GM21717 (cell line): ENCODE data around the gene TCFL5.

Experiments used
- ATAC-seq: cut with Tn5 transposase; IDR thresholded peaks from one replicate; pipeline ENCODE4 v1.9.1; 2021; ENCODE audit warnings: mild to moderate bottlenecking, moderate library complexity; ENCODE audit not compliant: unreplicated experiment

The TCFL5 gene

DNA sequence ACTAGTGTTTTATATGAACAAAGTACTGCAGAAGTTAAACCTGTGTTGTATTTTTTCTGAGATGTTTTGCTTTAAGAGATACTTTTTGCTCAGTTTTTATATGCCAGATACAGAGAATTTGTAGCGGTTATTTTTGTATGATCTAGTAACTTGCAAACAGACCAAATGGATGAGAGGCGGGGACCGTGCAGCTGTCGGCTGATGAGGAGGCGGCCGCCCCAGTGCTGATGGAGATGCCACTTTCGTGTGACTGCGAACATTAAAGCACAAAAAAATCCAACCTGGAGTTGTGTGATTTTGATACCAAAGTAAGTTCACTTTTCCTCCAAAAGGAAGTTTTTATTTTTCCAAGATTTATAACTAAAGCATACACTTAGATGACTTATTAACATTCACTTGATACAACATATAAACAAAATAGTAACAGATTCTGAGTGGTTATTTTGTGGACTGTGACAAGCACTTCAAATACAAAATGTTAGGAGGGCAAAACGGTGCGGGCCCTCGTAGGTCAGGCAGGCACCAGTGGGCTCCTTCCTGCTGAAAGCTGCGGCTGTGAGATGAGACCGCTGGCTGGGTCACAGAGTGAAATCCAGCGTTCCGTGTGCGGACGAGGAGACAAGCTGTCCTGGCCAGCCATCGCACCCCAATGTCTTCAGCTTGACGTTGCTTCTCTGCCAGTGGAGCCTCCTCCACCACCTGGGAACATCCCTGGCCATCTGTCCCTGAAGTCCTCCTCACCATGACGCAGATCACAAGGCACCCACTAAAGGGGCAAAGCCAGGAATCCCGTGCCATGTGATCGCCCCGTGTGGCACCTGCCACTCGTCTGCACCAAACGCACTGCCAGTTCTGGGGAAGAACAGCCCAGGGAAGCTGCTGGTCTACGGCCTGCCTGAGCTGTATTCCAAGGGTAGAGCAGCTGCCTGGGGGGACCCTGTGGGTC, 61.0 kb downstream of the TCFL5 start:
- no peak for ATAC-seq

DNA sequence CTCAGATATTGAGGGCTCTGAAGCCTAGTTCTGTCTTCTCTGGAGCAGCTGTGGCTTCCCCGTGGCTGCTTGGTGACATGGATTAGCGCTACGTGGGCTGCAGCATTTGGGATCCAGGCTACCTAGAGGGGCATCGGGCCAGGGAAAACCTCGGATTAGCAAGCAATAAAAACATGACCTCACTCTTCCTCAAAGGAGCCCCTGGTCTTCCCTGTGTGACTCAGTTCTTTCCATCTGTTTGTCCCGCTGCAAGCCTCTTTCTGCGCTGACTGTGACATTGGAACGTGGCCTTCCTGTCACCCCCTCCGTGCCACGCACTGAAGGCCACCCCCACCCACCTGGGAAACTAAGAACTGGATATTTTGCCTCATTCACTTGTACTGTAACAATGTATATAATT, 61.7 kb downstream of the TCFL5 start:
- ATAC-seq, result no peak

DNA sequence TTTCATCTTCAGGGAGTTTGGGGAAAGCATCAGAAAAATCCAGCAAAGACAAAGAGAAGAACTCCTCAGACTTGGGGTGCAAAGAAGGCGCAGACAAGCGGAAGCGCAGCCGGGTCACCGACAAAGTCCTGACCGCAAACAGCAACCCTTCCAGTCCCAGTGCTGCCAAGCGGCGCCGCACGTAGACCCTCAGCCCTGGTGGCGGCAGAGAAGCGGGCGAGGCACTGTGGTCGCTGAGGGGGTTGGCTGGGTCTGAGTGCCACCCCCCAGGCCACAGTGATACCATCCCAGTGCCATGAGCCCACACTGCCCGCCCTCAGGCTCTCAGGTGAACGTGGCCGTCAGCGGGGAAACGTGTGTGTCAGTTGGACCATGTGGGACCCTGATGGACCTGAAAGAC, 62.2 kb downstream of the TCFL5 start:
- no peak for ATAC-seq

- no peak for ATAC-seq
Observed at GRCh38 chr20:62799036-62799435, 62.6 kb downstream of the TCFL5 start.

- ATAC-seq, result no peak
Observed at GRCh38 chr20:62797671-62798532, 63.7 kb downstream of the TCFL5 start.

DNA sequence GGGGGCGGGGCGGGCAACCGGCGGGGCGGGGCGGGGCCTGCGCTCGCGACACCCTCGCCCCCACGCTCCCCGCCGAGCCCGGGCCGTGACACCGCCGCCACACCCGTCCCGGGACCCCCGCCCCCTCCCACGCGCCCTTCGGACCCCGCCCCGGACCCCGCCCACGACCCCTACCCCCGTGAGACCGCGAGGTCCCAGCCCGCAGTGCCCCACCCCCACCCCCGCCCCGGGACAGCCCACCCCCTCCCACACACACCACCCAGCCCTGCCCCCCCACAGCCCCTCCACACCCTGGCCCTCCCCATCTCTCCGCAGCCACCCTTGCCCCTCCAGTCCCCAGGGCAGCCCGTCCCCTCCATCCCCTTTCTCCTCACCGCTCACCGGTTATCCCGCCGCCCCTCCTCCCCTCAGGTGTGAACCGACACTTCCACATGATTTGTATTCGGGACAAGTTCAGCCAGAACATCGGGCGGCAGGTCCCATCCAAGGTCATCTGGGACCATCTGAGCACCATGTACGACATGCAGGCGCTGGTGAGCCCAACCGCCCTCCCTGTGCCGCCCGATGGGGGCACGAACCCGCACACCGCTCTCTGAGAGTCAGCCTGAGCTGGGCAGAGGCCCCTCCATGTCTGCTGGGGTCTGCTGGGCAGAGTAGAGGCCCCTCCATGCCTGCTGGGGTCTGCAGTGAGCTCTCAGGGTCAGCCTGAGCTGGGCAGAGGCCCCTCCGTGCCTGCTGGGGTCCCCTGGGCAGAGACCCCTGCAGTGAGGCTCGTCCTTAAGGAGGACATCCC, 64.7 kb downstream of the TCFL5 start:
- no peak for ATAC-seq

- no peak for ATAC-seq
Observed at GRCh38 chr20:62795023-62795761, 66.4 kb downstream of the TCFL5 start.

DNA sequence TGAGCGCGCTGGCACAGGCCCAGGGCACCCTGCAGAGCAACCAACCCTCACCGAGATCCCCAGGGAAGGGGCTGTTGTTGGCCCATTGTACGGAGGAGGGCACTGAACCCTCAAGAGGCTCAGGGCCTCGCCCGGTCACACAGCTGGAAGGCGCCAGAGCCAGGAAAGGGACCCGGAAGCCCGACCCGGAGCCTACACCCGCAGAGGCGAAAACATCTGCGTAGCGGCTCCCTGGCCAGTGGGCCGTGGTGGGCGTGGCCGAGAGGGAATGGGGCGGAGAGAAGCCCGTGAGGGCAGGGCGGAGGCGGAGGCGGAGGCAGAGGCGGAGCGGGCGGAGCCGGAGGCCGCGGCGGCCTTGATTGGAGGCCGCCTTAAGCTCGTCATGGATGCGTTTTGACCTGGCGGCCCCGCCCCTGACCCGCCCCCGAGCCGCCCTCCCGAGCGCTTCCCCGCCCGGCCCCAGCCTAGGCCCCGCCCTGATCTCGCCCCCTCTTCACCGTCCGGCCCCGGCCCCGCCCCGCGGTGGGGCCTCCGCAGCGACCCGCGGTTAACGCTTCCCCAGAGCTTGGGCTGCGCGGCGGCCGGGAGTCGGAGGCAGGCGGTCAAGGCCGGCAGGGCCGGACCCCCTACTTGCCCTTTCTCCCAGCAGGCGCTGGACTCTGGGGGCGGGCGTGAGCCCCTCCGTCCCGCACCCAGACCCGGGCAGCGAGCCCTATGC, 67.5 kb downstream of the TCFL5 start:
- ATAC-seq, result peak; percentile 49

DNA sequence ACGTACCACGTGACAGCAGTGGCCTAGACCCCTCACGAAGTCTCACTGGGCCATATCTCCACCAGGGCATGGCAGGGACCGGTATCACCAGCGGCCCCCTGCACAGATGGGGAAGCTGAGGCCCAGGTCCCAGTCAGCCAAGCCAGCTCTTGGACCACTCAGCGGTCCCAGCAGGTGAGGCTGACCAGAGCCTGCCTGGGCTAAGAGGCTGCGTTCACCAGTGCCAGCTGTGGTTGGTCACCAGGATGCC, 67.9 kb downstream of the TCFL5 start:
- peak; percentile 2 for ATAC-seq

GRCh38 chr20:62792940-62793756, 68.5 kb downstream of the TCFL5 start:
- ATAC-seq, result no peak

GRCh38 chr20:62792182-62792939, 69.3 kb downstream of the TCFL5 start:
- ATAC-seq, result no peak

DNA sequence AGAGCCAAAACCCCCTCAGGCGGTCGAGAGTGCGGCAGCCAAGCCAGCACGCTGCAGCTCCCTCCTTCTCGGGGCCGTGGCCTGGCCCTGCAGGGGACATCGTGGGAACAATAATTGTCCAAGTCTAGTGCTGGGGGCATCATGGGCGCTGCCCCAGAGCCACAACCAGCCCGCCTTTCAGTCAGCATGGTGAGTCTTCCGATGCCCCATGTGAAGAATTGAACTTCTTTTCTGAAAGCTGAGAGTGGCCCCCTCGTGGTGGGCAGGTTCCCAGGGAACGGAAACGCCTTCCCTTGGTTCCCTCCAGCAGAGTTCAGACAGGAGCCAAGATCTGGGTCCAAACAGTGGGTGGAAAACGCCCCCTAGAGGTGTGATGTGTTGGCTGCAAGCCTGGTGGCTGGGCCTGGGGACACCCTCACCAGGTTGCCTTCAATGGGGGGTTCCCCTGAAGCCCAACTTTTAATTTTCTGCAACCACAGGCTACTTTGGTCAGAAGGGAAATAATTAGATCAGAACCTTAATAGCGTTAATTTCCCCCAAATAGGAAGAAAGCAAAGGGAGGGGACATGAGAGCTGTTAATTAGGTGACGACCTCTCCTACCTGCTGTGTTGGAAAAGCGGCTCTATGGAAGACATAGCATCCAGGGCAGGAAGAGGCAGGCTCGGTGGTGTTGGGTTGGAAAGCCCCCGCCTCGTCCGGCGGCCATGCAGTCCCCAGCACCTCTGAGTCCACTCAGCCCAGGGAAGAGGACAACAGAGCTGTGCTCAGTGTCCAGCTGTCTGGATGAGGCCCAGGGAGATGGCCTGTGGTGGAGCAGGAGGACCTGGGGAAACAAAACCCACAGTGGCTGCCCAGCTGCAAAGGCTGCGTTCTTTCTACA, 70.1 kb downstream of the TCFL5 start:
- ATAC-seq, result no peak
